Common myeloid progenitor, CD34-positive (primary cell): Measurements from ENCODE around the gene SLC46A1.
A peak's percentile ranks its signal among the peaks of the same experiment; 100 is the strongest.

ENCODE experiments used
- CTCF ChIA-PET: fragments of 350-600 bp; sonication (Branson Sonifier 250); formaldehyde crosslinking; loops from one replicate; lab custom pipeline; 2021; ENCODE audit warnings: antibody characterized with exemption; lab: Charles Lee
- POLR2A ChIA-PET: fragments of 350-600 bp; sonication (Branson Sonifier 250); formaldehyde crosslinking; loops from one replicate; lab custom pipeline; 2021; ENCODE audit warnings: antibody characterized with exemption; lab: Charles Lee
- DNase-seq, 3 donors: peaks; one replicate each; pipeline versions ENCODE4 v3.0.0 to v3.0.0-alpha.2; 2013
- H3K27ac ChIP-seq, 2 experiments: 1 replicate in 1 of 2; 2 replicates in 1 of 2; pipeline ENCODE4 v1.7.0; 2013; ENCODE audit warnings: inconsistent platforms in 2 of 2, low read length in 2 of 2, mild to moderate bottlenecking in 2 of 2, low read depth in 1 of 2, moderate library complexity in 1 of 2; ENCODE audit not compliant: severe bottlenecking in 2 of 2, insufficient read depth in 1 of 2, poor library complexity in 1 of 2
- H3K27me3 ChIP-seq, 5 experiments: replicated peaks in 2 of 5; 1 replicate in 3 of 5; 2 replicates in 2 of 5; pipeline versions ENCODE4 v1.6.1 to v1.7.0; 2013; ENCODE audit warnings: low read length in 4 of 5, mild to moderate bottlenecking in 2 of 5, moderate library complexity in 2 of 5, inconsistent platforms in 1 of 5; ENCODE audit not compliant: insufficient read depth in 5 of 5, control insufficient read depth in 4 of 5
- H3K36me3 ChIP-seq, 4 experiments: 1 replicate in 2 of 4; 2 replicates in 2 of 4; pipeline versions ENCODE4 v1.6.1 to v1.7.0; 2013; ENCODE audit warnings: low read length in 3 of 4, control low read depth in 1 of 4, mild to moderate bottlenecking in 1 of 4; ENCODE audit not compliant: control insufficient read depth in 4 of 4, insufficient read depth in 4 of 4
- H3K4me1 ChIP-seq, 4 experiments: 1 replicate in 3 of 4; 2 replicates in 1 of 4; pipeline versions ENCODE4 v1.6.1 to v1.7.1; 2013; ENCODE audit warnings: low read length in 3 of 4, mild to moderate bottlenecking in 3 of 4, control low read depth in 1 of 4, inconsistent platforms in 1 of 4, moderate library complexity in 1 of 4; ENCODE audit not compliant: control insufficient read depth in 4 of 4, insufficient read depth in 4 of 4; ENCODE audit errors: control extremely low read depth in 1 of 4
- H3K4me3 ChIP-seq, 7 experiments: 1 replicate in 4 of 7; 2 replicates in 3 of 7; pipeline versions ENCODE4 v1.5.1 to v1.7.0; 2013; ENCODE audit warnings: mild to moderate bottlenecking in 7 of 7, low read length in 6 of 7, moderate library complexity in 6 of 7, inconsistent platforms in 2 of 7, low read depth in 2 of 7, control low read depth in 1 of 7; ENCODE audit not compliant: insufficient read depth in 4 of 7, control insufficient read depth in 1 of 7; ENCODE audit errors: extremely low read depth in 1 of 7
- H3K9me3 ChIP-seq, 5 experiments: 1 replicate in 4 of 5; 2 replicates in 1 of 5; pipeline versions ENCODE4 v1.6.1 to v1.7.1; 2013; ENCODE audit warnings: low read length in 4 of 5, mild to moderate bottlenecking in 2 of 5, inconsistent platforms in 1 of 5, low read depth in 1 of 5, moderate library complexity in 1 of 5; ENCODE audit not compliant: control insufficient read depth in 4 of 5, insufficient read depth in 2 of 5; ENCODE audit errors: control extremely low read depth in 1 of 5
- WGBS: methylation state at CpG from one replicate; pipeline ENCODE4 v1.1.5; 2013; ENCODE audit not compliant: insufficient coverage; 5-methylcytosine and 5-hydroxymethylcytosine counted together

SLC46A1 gene

GRCh38 chr17:28386391-28386790, 19.6 kb downstream of the SLC46A1 start:
- DNase-seq: no peak
- Histone ChIP-seq H3K27ac (no peak overlapping the region), H3K4me1 (peaks cover 0 to 21% (median 14%) of the 10 kb centered on the region in 4 experiments), H3K9me3 (no peaks in the 10 kb centered on the region), H3K27me3 (peaks cover 0 to 19% (median 0%) of the 10 kb centered on the region in 5 experiments), H3K4me3 (no peak overlapping the region), H3K36me3 (peaks cover 0 to 29% (median 9%) of the 10 kb centered on the region in 4 experiments)
- ChIA-PET POLR2A (no interaction called here), CTCF (interaction anchor here (1.4 kb wide), 1 partner anchor 39 kb away, joined by 3 read pairs; no protein-coding TSS in a partner anchor)

GRCh38 chr17:28385406-28385805, 20.6 kb downstream of the SLC46A1 start:
- Histone ChIP-seq H3K27me3 (peaks cover 0 to 27% (median 0%) of the 10 kb centered on the region in 5 experiments), H3K4me3 (peak overlapping the region in 4 of 7 experiments; percentile 76 to 88 (median 85)), H3K36me3 (peaks cover 0 to 19% (median 4%) of the 10 kb centered on the region in 4 experiments), H3K4me1 (peaks cover 0 to 30% (median 18%) of the 10 kb centered on the region in 4 experiments), H3K27ac (no peak overlapping the region), H3K9me3 (no peaks in the 10 kb centered on the region)
- DNase-seq: peak in 2 of 3 donors; percentile 29 to 33
- POLR2A ChIA-PET: no interaction called here
- CTCF ChIA-PET: interaction anchor here (1.6 to 2.3 kb wide), 2 partner anchors 10 to 31 kb away, joined by 3 to 9 read pairs; no protein-coding TSS in a partner anchor
- 12% methylated on average over 5 of the region's 8 CpGs for WGBS

GRCh38 chr17:28385037-28385400, 21.0 kb downstream of the SLC46A1 start:
- Histone ChIP-seq H3K36me3 (peaks cover 0 to 16% (median 4%) of the 10 kb centered on the region in 4 experiments), H3K27me3 (peaks cover 0 to 29% (median 0%) of the 10 kb centered on the region in 5 experiments), H3K27ac (peak overlapping the region in 1 of 2 experiments; percentile 5), H3K4me1 (peaks cover 0 to 34% (median 20%) of the 10 kb centered on the region in 4 experiments), H3K4me3 (peak overlapping the region; percentile 41 to 88 (median 76)), H3K9me3 (no peaks in the 10 kb centered on the region)
- ChIA-PET POLR2A (interaction anchor here (0.6 kb wide), 1 partner anchor 491 kb away, joined by 4 read pairs; no protein-coding TSS in a partner anchor), CTCF (interaction anchor here (1.6 to 2.3 kb wide), 2 partner anchors 10 to 31 kb away, joined by 3 to 9 read pairs; no protein-coding TSS in a partner anchor)
- 1% methylated on average over 24 of the region's 29 CpGs for WGBS
- DNase-seq: no peak

- H3K4me3 ChIP-seq: peak overlapping the region; percentile 41 to 88 (median 76)
- 0% methylated on average over 35 of the region's 56 CpGs for WGBS
- CTCF ChIA-PET: interaction anchor here (1.6 to 2.3 kb wide), 2 partner anchors 9 to 32 kb away, joined by 3 to 9 read pairs; no protein-coding TSS in a partner anchor
- H3K4me1 ChIP-seq: peaks cover 0 to 34% (median 20%) of the 10 kb centered on the region in 4 experiments
- peak overlapping the region in 1 of 2 experiments; percentile 5 for H3K27ac ChIP-seq
- peak in 2 of 3 donors; percentile 72 to 83 for DNase-seq
- H3K36me3 ChIP-seq: peaks cover 0 to 12% (median 4%) of the 10 kb centered on the region in 4 experiments
- POLR2A ChIA-PET: interaction anchor here (0.6 kb wide), 1 partner anchor 490 kb away, joined by 4 read pairs; no protein-coding TSS in a partner anchor
- H3K9me3 ChIP-seq: no peaks in the 10 kb centered on the region
- H3K27me3 ChIP-seq: peaks cover 0 to 29% (median 0%) of the 10 kb centered on the region in 5 experiments
Observed at GRCh38 chr17:28384281-28385036, 21.6 kb downstream of the SLC46A1 start.

- Histone ChIP-seq H3K4me1 (peaks cover 0 to 34% (median 20%) of the 10 kb centered on the region in 4 experiments), H3K27ac (no peak overlapping the region), H3K4me3 (peak overlapping the region in 2 of 7 experiments; percentile 40 to 61), H3K9me3 (no peaks in the 10 kb centered on the region), H3K36me3 (peaks cover 0 to 2% (median 0%) of the 10 kb centered on the region in 4 experiments), H3K27me3 (peaks cover 0 to 33% (median 0%) of the 10 kb centered on the region in 5 experiments)
- POLR2A ChIA-PET: no interaction called here
- 29% methylated on average over 71 of the region's 72 CpGs for WGBS
- CTCF ChIA-PET: interaction anchor here (0.8 to 1.2 kb wide), 2 partner anchors 20 to 129 kb away, joined by 3 read pairs; no protein-coding TSS in a partner anchor
- peak in 2 of 3 donors; percentile 48 to 53 for DNase-seq
Observed at GRCh38 chr17:28381141-28381825, 24.7 kb downstream of the SLC46A1 start.

- DNase-seq: peak; percentile 37 to 82 (median 71)
- Histone ChIP-seq H3K27ac (no peak overlapping the region), H3K27me3 (peaks cover 0 to 31% (median 0%) of the 10 kb centered on the region in 5 experiments), H3K4me3 (no peak overlapping the region), H3K9me3 (no peaks in the 10 kb centered on the region), H3K36me3 (peaks cover 0 to 2% (median 0%) of the 10 kb centered on the region in 4 experiments), H3K4me1 (peaks cover 0 to 30% (median 17%) of the 10 kb centered on the region in 4 experiments)
- ChIA-PET POLR2A (no interaction called here), CTCF (interaction anchor here (1.2 kb wide), 1 partner anchor 22 kb away, joined by 3 read pairs; a partner anchor contains a TSS)
- WGBS: 40% methylated on average over 6 of the region's 10 CpGs
Observed at GRCh38 chr17:28379814-28380801, 25.9 kb downstream of the SLC46A1 start.
